ENCODE measurements around the gene LRRC43.

- TF ChIP-seq STAT1 (IDR thresholded peaks at IDR 0.05; ENCODE audit: unreplicated experiment) (no peak), EZH2phosphoT487 (IDR thresholded peaks at IDR 0.05; ENCODE audit: unreplicated experiment) (no peak), CREB1 (CRISPR knock-in tag; IDR thresholded peaks at IDR 0.05; ENCODE audit: low read depth) (no peak), POLR2AphosphoS5 (IDR thresholded peaks at IDR 0.05; ENCODE audit: low read depth) (no peak), NANOG (IDR thresholded peaks at IDR 0.05; ENCODE audit: borderline replicate concordance) (no peak), EZH2 (IDR thresholded peaks at IDR 0.05; ENCODE audit: low read depth, unreplicated experiment) (no peak)
- TF ChIP-seq, protein P1, sequence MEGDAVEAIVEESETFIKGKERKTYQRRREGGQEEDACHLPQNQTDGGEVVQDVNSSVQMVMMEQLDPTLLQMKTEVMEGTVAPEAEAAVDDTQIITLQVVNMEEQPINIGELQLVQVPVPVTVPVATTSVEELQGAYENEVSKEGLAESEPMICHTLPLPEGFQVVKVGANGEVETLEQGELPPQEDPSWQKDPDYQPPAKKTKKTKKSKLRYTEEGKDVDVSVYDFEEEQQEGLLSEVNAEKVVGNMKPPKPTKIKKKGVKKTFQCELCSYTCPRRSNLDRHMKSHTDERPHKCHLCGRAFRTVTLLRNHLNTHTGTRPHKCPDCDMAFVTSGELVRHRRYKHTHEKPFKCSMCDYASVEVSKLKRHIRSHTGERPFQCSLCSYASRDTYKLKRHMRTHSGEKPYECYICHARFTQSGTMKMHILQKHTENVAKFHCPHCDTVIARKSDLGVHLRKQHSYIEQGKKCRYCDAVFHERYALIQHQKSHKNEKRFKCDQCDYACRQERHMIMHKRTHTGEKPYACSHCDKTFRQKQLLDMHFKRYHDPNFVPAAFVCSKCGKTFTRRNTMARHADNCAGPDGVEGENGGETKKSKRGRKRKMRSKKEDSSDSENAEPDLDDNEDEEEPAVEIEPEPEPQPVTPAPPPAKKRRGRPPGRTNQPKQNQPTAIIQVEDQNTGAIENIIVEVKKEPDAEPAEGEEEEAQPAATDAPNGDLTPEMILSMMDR (conservative IDR thresholded peaks at IDR 0.05; ENCODE audit: low read depth in 2 of 2): no peak
- TF ChIP-seq, protein P2, sequence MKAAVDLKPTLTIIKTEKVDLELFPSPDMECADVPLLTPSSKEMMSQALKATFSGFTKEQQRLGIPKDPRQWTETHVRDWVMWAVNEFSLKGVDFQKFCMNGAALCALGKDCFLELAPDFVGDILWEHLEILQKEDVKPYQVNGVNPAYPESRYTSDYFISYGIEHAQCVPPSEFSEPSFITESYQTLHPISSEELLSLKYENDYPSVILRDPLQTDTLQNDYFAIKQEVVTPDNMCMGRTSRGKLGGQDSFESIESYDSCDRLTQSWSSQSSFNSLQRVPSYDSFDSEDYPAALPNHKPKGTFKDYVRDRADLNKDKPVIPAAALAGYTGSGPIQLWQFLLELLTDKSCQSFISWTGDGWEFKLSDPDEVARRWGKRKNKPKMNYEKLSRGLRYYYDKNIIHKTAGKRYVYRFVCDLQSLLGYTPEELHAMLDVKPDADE (IDR thresholded peaks at IDR 0.05): no peak
- TF ChIP-seq, protein P3, sequence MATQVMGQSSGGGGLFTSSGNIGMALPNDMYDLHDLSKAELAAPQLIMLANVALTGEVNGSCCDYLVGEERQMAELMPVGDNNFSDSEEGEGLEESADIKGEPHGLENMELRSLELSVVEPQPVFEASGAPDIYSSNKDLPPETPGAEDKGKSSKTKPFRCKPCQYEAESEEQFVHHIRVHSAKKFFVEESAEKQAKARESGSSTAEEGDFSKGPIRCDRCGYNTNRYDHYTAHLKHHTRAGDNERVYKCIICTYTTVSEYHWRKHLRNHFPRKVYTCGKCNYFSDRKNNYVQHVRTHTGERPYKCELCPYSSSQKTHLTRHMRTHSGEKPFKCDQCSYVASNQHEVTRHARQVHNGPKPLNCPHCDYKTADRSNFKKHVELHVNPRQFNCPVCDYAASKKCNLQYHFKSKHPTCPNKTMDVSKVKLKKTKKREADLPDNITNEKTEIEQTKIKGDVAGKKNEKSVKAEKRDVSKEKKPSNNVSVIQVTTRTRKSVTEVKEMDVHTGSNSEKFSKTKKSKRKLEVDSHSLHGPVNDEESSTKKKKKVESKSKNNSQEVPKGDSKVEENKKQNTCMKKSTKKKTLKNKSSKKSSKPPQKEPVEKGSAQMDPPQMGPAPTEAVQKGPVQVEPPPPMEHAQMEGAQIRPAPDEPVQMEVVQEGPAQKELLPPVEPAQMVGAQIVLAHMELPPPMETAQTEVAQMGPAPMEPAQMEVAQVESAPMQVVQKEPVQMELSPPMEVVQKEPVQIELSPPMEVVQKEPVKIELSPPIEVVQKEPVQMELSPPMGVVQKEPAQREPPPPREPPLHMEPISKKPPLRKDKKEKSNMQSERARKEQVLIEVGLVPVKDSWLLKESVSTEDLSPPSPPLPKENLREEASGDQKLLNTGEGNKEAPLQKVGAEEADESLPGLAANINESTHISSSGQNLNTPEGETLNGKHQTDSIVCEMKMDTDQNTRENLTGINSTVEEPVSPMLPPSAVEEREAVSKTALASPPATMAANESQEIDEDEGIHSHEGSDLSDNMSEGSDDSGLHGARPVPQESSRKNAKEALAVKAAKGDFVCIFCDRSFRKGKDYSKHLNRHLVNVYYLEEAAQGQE (IDR thresholded peaks at IDR 0.05; ENCODE audit: unreplicated experiment): no peak
These were observed 8.6 kb upstream of the LRRC43 start, which contains the start of gene IL31 for GRCh38 chr12:122174155-122174845.

Measured in GM23338 (cell line).